HEK293T (cell line): Measurements from ENCODE around the gene MCM5.
"Not testable (repeated sequence)": the region's sequence is repeated elsewhere in the genome, so short reads cannot be mapped to it uniquely, and the experiment has no call there.

ENCODE experiments used
- CTCF ChIA-PET: fragments of 350-600 bp; formaldehyde crosslinking; extraction: SDS; loops from one replicate; lab custom pipeline; 2021; ENCODE audit warnings: antibody characterized with exemption, inconsistent platforms; lab: Yijun Ruan, JAX
- POLR2A ChIA-PET: fragments of 350-600 bp; formaldehyde crosslinking; extraction: SDS; loops from one replicate; lab custom pipeline; 2020; ENCODE audit warnings: antibody characterized with exemption, inconsistent platforms; lab: Yijun Ruan, JAX
- DNase-seq: peaks from one replicate; pipeline ENCODE4 v3.0.0; 2012; ENCODE audit warnings: mixed read lengths; ENCODE audit errors: extremely low spot score
- BHLHE40 ChIP-seq: fragments of 450-650 bp; IDR thresholded peaks from 2 replicates; pipeline ENCODE4 v1.6.1; 2016; ENCODE audit warnings: mild to moderate bottlenecking, moderate library complexity, borderline replicate concordance
- CTBP1 ChIP-seq: fragments of 450-650 bp; IDR thresholded peaks from 2 replicates; pipeline ENCODE4 v1.6.1; 2016; ENCODE audit warnings: borderline replicate concordance
- ELF4 ChIP-seq: fragments of 450-650 bp; IDR thresholded peaks from 2 replicates; pipeline ENCODE4 v1.6.1; 2017; ENCODE audit warnings: antibody characterized with exemption
- FOXA1 ChIP-seq: fragments of 450-650 bp; IDR thresholded peaks from 2 replicates; pipeline ENCODE4 v1.6.1; 2016; ENCODE audit warnings: mild to moderate bottlenecking
- FOXK2 ChIP-seq: fragments of 450-650 bp; IDR thresholded peaks from 2 replicates; pipeline ENCODE4 v1.6.1; 2016; ENCODE audit warnings: mild to moderate bottlenecking
- FOXM1 ChIP-seq: fragments of 450-650 bp; IDR thresholded peaks from 2 replicates; pipeline ENCODE4 v1.6.1; 2017; ENCODE audit warnings: mild to moderate bottlenecking, borderline replicate concordance
- HDGF ChIP-seq: fragments of 450-650 bp; IDR thresholded peaks from 2 replicates; pipeline ENCODE4 v1.6.1; 2017; ENCODE audit warnings: antibody characterized with exemption, borderline replicate concordance
- L3MBTL2 ChIP-seq: fragments of 450-650 bp; conservative IDR thresholded peaks from 2 replicates; pipeline ENCODE4 v1.6.1; 2016; ENCODE audit warnings: mild to moderate bottlenecking
- LEF1 ChIP-seq: fragments of 450-650 bp; IDR thresholded peaks from 2 replicates; pipeline ENCODE4 v1.6.1; 2017; ENCODE audit warnings: mild to moderate bottlenecking, borderline replicate concordance
- NFRKB ChIP-seq: fragments of 450-650 bp; IDR thresholded peaks from 2 replicates; pipeline ENCODE4 v1.6.1; 2016; ENCODE audit warnings: mild to moderate bottlenecking, moderate library complexity
- PKNOX1 ChIP-seq: fragments of 450-650 bp; IDR thresholded peaks from 2 replicates; pipeline ENCODE4 v1.6.1; 2016
- SP1 ChIP-seq: fragments of 450-650 bp; IDR thresholded peaks from 2 replicates; pipeline ENCODE4 v1.6.1; 2017
- SUZ12 ChIP-seq: fragments of 450-650 bp; IDR thresholded peaks from 2 replicates; pipeline ENCODE4 v1.6.1; 2016; ENCODE audit warnings: mild to moderate bottlenecking
- TARDBP ChIP-seq: fragments of 450-650 bp; IDR thresholded peaks from 2 replicates; pipeline ENCODE4 v1.6.1; 2016
- ZNF384 ChIP-seq: fragments of 450-650 bp; IDR thresholded peaks from 2 replicates; pipeline ENCODE4 v1.6.1; 2016

The MCM5 gene

GRCh38 chr22:35463231-35463933, 63.4 kb downstream of the MCM5 start:
- ChIA-PET POLR2A (no interaction called here), CTCF (no interaction called here)
- TF ChIP-seq L3MBTL2, result no peak
- TF ChIP-seq LEF1, result no peak
- no peak for TF ChIP-seq NFRKB
- no peak for TF ChIP-seq FOXM1
- no peak for DNase-seq

DNA sequence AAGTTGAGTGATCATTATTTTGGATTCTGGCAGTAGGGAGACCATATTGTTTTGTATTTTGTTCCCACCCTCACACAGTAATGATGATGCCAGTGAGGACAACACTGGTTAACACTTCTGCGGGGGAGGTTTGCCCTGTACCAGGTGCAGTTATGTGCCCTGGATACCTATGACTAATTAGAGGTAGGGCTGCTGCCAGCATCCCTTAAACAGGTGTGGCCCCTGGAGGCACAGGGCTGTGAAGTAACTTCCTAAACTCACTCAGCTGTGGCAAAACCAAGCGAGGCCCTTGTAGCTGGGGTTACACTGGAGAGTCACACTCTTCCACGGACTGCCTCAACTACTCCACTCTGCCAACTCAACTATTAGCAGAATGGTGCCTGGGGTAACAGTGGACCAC, 64.5 kb downstream of the MCM5 start:
- CTCF ChIA-PET, result no interaction called here
- DNase-seq, result no peak
- POLR2A ChIA-PET, result no interaction called here
- TF ChIP-seq PKNOX1 (no peak), BHLHE40 (no peak), ZNF384 (no peak), ELF4 (no peak), FOXK2 (no peak), L3MBTL2 (no peak), SP1 (no peak), LEF1 (no peak), FOXA1 (no peak)

GRCh38 chr22:35465109-35465701, 65.3 kb downstream of the MCM5 start:
- ChIA-PET CTCF (no interaction called here), POLR2A (no interaction called here)
- no peak for DNase-seq
- TF ChIP-seq LEF1, result no peak

DNA sequence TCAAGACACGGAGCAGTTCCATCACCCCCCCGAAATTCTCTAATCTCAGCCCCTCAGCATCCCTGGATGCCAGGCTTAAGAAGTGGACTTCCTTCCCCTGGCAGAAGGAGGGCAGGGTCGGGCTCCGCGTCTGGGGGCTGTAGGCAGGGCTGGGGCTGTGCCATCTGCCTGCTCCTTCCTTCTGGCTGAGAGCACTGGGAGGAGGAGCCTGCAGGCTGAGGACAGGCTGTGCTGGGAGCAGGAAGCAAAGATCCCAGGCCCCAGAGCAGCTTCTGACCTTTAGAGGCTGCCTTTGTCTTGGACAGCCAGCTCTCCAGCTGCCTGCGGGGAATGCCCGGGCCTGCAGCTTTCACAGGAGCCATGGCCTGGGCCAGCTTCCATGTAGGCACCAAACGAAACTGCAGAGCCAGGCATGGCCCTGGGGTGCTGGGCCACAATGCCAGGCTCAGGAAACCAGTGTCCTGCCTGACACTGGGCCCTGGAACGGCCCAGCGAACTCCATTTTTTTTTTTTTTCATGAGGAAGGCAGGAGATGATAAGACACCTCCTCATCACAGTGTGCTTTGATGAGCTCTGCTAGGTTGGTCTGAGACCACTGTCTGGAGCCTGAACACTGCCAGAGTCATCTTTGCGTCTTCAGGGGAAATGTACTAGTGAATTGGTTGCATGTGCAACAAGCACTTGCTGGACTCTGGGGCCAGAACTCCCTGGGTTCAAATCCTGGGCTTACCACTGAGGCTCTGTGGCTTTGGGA, 67.9 kb downstream of the MCM5 start:
- ChIA-PET POLR2A (no interaction called here), CTCF (interaction anchor here (0.7 kb wide), 1 partner anchor 112 kb away, joined by 5 read pairs; no protein-coding TSS in a partner anchor)
- TF ChIP-seq FOXK2, result no peak
- no peak for TF ChIP-seq SP1
- no peak for TF ChIP-seq PKNOX1
- TF ChIP-seq CTBP1, result no peak
- TF ChIP-seq L3MBTL2, result no peak
- no peak for TF ChIP-seq LEF1
- TF ChIP-seq FOXM1, result no peak
- TF ChIP-seq NFRKB, result no peak
- no peak for DNase-seq

DNA sequence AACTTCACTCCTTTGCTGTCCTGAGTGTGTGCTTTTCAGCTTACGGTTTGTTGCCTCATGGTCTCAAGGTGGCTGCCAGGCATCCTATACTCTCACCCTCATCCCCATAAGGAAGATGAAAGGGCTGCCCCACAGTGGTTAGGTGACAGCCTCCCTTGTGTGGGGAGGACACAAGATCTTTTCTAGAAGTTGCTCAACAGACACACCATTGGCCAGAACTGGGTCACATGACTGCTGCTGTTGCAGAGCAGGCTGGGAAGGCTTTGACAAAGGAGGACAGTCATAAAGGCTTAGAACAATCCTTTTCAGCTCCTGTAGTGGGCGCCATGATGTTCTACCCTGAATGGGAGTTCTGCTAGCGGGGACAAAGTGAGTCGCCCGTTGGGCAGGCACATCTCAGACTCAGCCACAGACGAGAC, 71.0 kb downstream of the MCM5 start:
- CTCF ChIA-PET, result interaction anchor here (0.6 kb wide), 1 partner anchor 65 kb away, joined by 3 read pairs; no protein-coding TSS in a partner anchor
- TF ChIP-seq SUZ12 (no peak), BHLHE40 (no peak), CTBP1 (no peak), PKNOX1 (no peak), NFRKB (no peak)
- POLR2A ChIA-PET, result no interaction called here
- DNase-seq, result no peak

- POLR2A ChIA-PET, CTCF ChIA-PET, DNase-seq: not testable (repeated sequence)
Measured at GRCh38 chr22:35471566-35471965, 71.6 kb downstream of the MCM5 start.

DNA sequence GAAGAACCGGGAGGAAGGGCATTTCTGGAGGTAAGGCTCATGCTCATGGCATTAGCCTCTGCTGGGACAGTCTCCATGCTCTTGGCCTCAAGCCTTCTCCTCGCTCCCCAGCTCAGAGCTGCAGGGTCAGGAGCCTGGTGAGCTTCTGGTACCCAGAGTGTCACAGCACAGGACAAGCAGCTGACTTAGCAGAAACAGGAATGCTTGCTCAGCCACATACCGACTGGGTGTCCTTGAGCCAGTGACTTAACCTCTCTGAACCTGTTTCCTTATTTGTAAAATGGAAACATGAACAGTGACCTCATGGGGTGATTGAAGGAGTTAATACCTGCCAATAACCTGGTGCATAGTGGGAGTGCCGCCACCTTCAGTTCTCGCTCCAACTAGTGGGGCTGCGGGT, 72.5 kb downstream of the MCM5 start:
- no peak for TF ChIP-seq FOXM1
- no peak for TF ChIP-seq FOXA1
- no peak for TF ChIP-seq TARDBP
- TF ChIP-seq HDGF, result no peak
- CTCF ChIA-PET, result no interaction called here
- POLR2A ChIA-PET, result no interaction called here
- DNase-seq, result no peak
